IPS DF 6.9 (cell line): ENCODE measurements around the gene PGGHG.

ENCODE experiments used
- DNase-seq: peaks from one replicate; pipeline ENCODE4 v3.0.0-alpha.2; 2013; ENCODE audit warnings: low read depth, low spot score
- H3K27ac ChIP-seq: one replicate; pipeline ENCODE4 v1.5.1; 2013; ENCODE audit warnings: low read length, control low read depth
- H3K27me3 ChIP-seq: 2 replicates; pipeline ENCODE4 v1.6.1; 2013; ENCODE audit warnings: mild to moderate bottlenecking, low read length; ENCODE audit not compliant: control insufficient read depth, insufficient read depth
- H3K36me3 ChIP-seq: 2 replicates; pipeline ENCODE4 v1.6.1; 2013; ENCODE audit warnings: low read length; ENCODE audit not compliant: control insufficient read depth, insufficient read depth
- H3K4me1 ChIP-seq: 2 replicates; pipeline ENCODE4 v1.6.1; 2013; ENCODE audit warnings: low read length; ENCODE audit not compliant: control insufficient read depth, insufficient read depth
- H3K4me3 ChIP-seq: 2 replicates; pipeline ENCODE4 v1.5.1; 2013; ENCODE audit warnings: mild to moderate bottlenecking, low read length
- H3K9me3 ChIP-seq: 2 replicates; pipeline ENCODE4 v1.6.1; 2013; ENCODE audit warnings: low read length, inconsistent platforms; ENCODE audit not compliant: control insufficient read depth, insufficient read depth
- WGBS: extraction: QIAGEN DNeasy Blood & Tissue Kit; methylation state at CpG from one replicate; pipeline ENCODE4 v1.1.7; 2013; ENCODE audit warnings: mixed read lengths, missing lambda C conversion rate; ENCODE audit not compliant: insufficient read length, insufficient coverage; 5-methylcytosine and 5-hydroxymethylcytosine counted together

PGGHG gene

GRCh38 chr11:288478-289397 is at the start of gene PGGHG:
PGGHG (plus strand) TSS chr11:289126; CDS start chr11:289817, 691 bp downstream.
- no peak for DNase-seq
- WGBS = no CpG with 5 or more reads among the region's 112 CpGs
- H3K27ac ChIP-seq = no peak within 1 kb of the TSS

GRCh38 chr11:240315-240714 is 48.6 kb upstream of the PGGHG start:
- DNase-seq = no peak
- WGBS = no CpG with 5 or more reads among the region's 1 CpG
- no peak overlapping the region for H3K4me3 ChIP-seq
- no peaks in the 10 kb centered on the region for H3K9me3 ChIP-seq
- H3K4me1 ChIP-seq = no peaks in the 10 kb centered on the region
- peaks cover 6% of the 10 kb centered on the region; the same call in 1 of the 2 replicates for H3K36me3 ChIP-seq
- H3K27ac ChIP-seq = no peak overlapping the region
- no peaks in the 10 kb centered on the region for H3K27me3 ChIP-seq

More at GRCh38 chr11:288478-289397, at the start of gene PGGHG:
- H3K9me3 ChIP-seq = no peaks in the 10 kb centered on the region
- peak within 1 kb of the TSS; percentile 44; the same call in 1 of the 2 replicates for H3K4me3 ChIP-seq
- peaks cover 3% of the 10 kb centered on the region; the same call in 1 of the 2 replicates for H3K27me3 ChIP-seq
- peaks cover 11% of the 10 kb centered on the region for H3K4me1 ChIP-seq
- H3K36me3 ChIP-seq = peaks cover 8% of the 10 kb centered on the region

GRCh38 chr11:241634-242033 is 47.3 kb upstream of the PGGHG start:
- Histone ChIP-seq H3K27ac (no peak overlapping the region), H3K4me3 (no peak overlapping the region), H3K4me1 (no peaks in the 10 kb centered on the region), H3K36me3 (peaks cover 13% of the 10 kb centered on the region; the same call in 1 of the 2 replicates), H3K9me3 (no peaks in the 10 kb centered on the region), H3K27me3 (no peaks in the 10 kb centered on the region)
- no peak for DNase-seq
- WGBS = no CpG with 5 or more reads among the region's 5 CpGs

- no peaks in the 10 kb centered on the region for H3K9me3 ChIP-seq
- H3K36me3 ChIP-seq = peaks cover 20% of the 10 kb centered on the region; the same call in 1 of the 2 replicates
- no peak overlapping the region for H3K27ac ChIP-seq
- DNase-seq = no peak
- WGBS = no CpG with 5 or more reads among the region's 2 CpGs
- H3K4me3 ChIP-seq = no peak overlapping the region
- H3K4me1 ChIP-seq = no peaks in the 10 kb centered on the region
- H3K27me3 ChIP-seq = no peaks in the 10 kb centered on the region
Observed at GRCh38 chr11:244376-244775, 44.5 kb upstream of the PGGHG start.

GRCh38 chr11:249062-249461 is 39.9 kb upstream of the PGGHG start:
- peaks cover 27% of the 10 kb centered on the region; the same call in 1 of the 2 replicates for H3K36me3 ChIP-seq
- WGBS = no CpG with 5 or more reads among the region's 8 CpGs
- H3K4me3 ChIP-seq = no peak overlapping the region

GRCh38 chr11:250274-250673 is 38.7 kb upstream of the PGGHG start:
- no peak for DNase-seq
- no peak overlapping the region for H3K4me3 ChIP-seq
- H3K4me1 ChIP-seq = no peaks in the 10 kb centered on the region
- H3K27me3 ChIP-seq = no peaks in the 10 kb centered on the region
- H3K27ac ChIP-seq = no peak overlapping the region
- H3K36me3 ChIP-seq = peaks cover 26% of the 10 kb centered on the region; the same call in 1 of the 2 replicates
- no peaks in the 10 kb centered on the region for H3K9me3 ChIP-seq
- WGBS = no CpG with 5 or more reads among the region's 5 CpGs

More at GRCh38 chr11:249062-249461, 39.9 kb upstream of the PGGHG start:
- Histone ChIP-seq H3K4me1 (no peaks in the 10 kb centered on the region), H3K27ac (no peak overlapping the region), H3K27me3 (no peaks in the 10 kb centered on the region), H3K9me3 (no peaks in the 10 kb centered on the region)
- no peak for DNase-seq

- H3K9me3 ChIP-seq = no peaks in the 10 kb centered on the region
- H3K4me3 ChIP-seq = no peak overlapping the region
- no CpG with 5 or more reads among the region's 10 CpGs for WGBS
- no peaks in the 10 kb centered on the region for H3K27me3 ChIP-seq
- H3K36me3 ChIP-seq = peaks cover 22% of the 10 kb centered on the region; the same call in 1 of the 2 replicates
- H3K27ac ChIP-seq = no peak overlapping the region
- no peaks in the 10 kb centered on the region for H3K4me1 ChIP-seq
- no peak for DNase-seq
Observed at GRCh38 chr11:250740-251299, 38.1 kb upstream of the PGGHG start.

- Histone ChIP-seq H3K4me3 (no peak overlapping the region), H3K36me3 (peaks cover 18% of the 10 kb centered on the region; the same call in 1 of the 2 replicates), H3K4me1 (no peaks in the 10 kb centered on the region), H3K9me3 (no peaks in the 10 kb centered on the region), H3K27me3 (no peaks in the 10 kb centered on the region), H3K27ac (no peak overlapping the region)
- no peak for DNase-seq
- WGBS = no CpG with 5 or more reads among the region's 10 CpGs
Observed at GRCh38 chr11:251550-251949, 37.4 kb upstream of the PGGHG start.

GRCh38 chr11:252666-253065 is 36.3 kb upstream of the PGGHG start:
- Histone ChIP-seq H3K27ac (no peak overlapping the region), H3K4me3 (no peak overlapping the region), H3K4me1 (no peaks in the 10 kb centered on the region), H3K36me3 (peaks cover 18% of the 10 kb centered on the region; the same call in 1 of the 2 replicates), H3K9me3 (no peaks in the 10 kb centered on the region), H3K27me3 (no peaks in the 10 kb centered on the region)
- WGBS = no CpG with 5 or more reads among the region's 8 CpGs
- no peak for DNase-seq

- Histone ChIP-seq H3K27me3 (no peaks in the 10 kb centered on the region), H3K9me3 (no peaks in the 10 kb centered on the region), H3K4me1 (no peaks in the 10 kb centered on the region), H3K4me3 (no peak overlapping the region), H3K27ac (no peak overlapping the region), H3K36me3 (peaks cover 18% of the 10 kb centered on the region; the same call in 1 of the 2 replicates)
- DNase-seq = no peak
- no CpG with 5 or more reads among the region's 13 CpGs for WGBS
Observed at GRCh38 chr11:253160-253885, 35.6 kb upstream of the PGGHG start.
